Caki2 (cell line): ENCODE results near the gene GPBP1L1. TPM values are rescaled to one million over a fixed set of nuclear protein-coding genes. Genes with fewer than 3 reads are reported as not detected.
"Not testable (repeated sequence)": the region's sequence is repeated elsewhere in the genome, so short reads cannot be mapped to it uniquely, and the experiment has no call there.

ENCODE experiments used
- DNase-seq: peaks from one replicate; pipeline ENCODE4 v3.0.0-alpha.2; 2015; ENCODE audit warnings: low read depth
- in situ Hi-C: cut with HindIII; loops from 2 replicates; pipeline ENCODE4 v1.10.0; 2016; ENCODE audit warnings: low sequenced_read_pairs, low pct_unique_long_range_greater_than_20kb, mixed read lengths
- total RNA-seq: library from RNA; depleted of rRNA; stranded (reverse); fragments of >200 nt; shearing (Covaris generic); gene quantifications from 2 replicates; pipeline ENCODE4 v1.2.3, GENCODE V29; 2014; ENCODE audit warnings: low replicate concordance; rRNA removed

Gene GPBP1L1
- 59.0 and 90.2 TPM in 2 replicates for total RNA-seq

- in situ Hi-C loops, result loop anchor here (25.0 kb wide), 1 partner anchor 126 kb away; the partner anchor contains the start of gene MAST2
- peak; percentile 93 for DNase-seq
Measured at GRCh38 chr1:45686288-45687013, at the start of gene GPBP1L1. Gene GPBP1L1 (minus strand): TSS chr1:45686533. CDS start chr1:45659087, 27,446 bp downstream.

- DNase-seq, result no peak
- in situ Hi-C loops, result no loop called here
Measured at GRCh38 chr1:45730780-45731319, 44.5 kb upstream of the GPBP1L1 start.

GRCh38 chr1:45730075-45730779 is 43.9 kb upstream of the GPBP1L1 start:
- no peak for DNase-seq
- in situ Hi-C loops, result no loop called here

- in situ Hi-C loops, DNase-seq: not testable (repeated sequence)
Measured at GRCh38 chr1:45726007-45726406, 39.7 kb upstream of the GPBP1L1 start.

GRCh38 chr1:45723248-45723930 is 37.1 kb upstream of the GPBP1L1 start:
- no peak for DNase-seq
- in situ Hi-C loops, result no loop called here

GRCh38 chr1:45722809-45723208 is 36.5 kb upstream of the GPBP1L1 start:
- DNase-seq, result no peak
- in situ Hi-C loops, result no loop called here

- DNase-seq, result no peak
- in situ Hi-C loops, result no loop called here
Measured at GRCh38 chr1:45721207-45721606, 34.9 kb upstream of the GPBP1L1 start.

- no peak for DNase-seq
- in situ Hi-C loops, result no loop called here
Measured at GRCh38 chr1:45718289-45718688, 32.0 kb upstream of the GPBP1L1 start.

GRCh38 chr1:45717386-45717785 is 31.1 kb upstream of the GPBP1L1 start:
- in situ Hi-C loops, DNase-seq: not testable (repeated sequence)

- in situ Hi-C loops, result no loop called here
- no peak for DNase-seq
Measured at GRCh38 chr1:45716700-45717099, 30.4 kb upstream of the GPBP1L1 start.

- no peak for DNase-seq
- in situ Hi-C loops, result no loop called here
Measured at GRCh38 chr1:45713711-45714110, 27.4 kb upstream of the GPBP1L1 start.

- DNase-seq, result no peak
- in situ Hi-C loops, result no loop called here
Measured at GRCh38 chr1:45704637-45705036, 18.3 kb upstream of the GPBP1L1 start.

- no peak for DNase-seq
- in situ Hi-C loops, result loop anchor here (25.0 kb wide), 1 partner anchor 117 kb away; the partner anchor contains the start of gene MAST2
Measured at GRCh38 chr1:45694823-45695222, 8.5 kb upstream of the GPBP1L1 start.

- not testable (repeated sequence) for DNase-seq
- in situ Hi-C loops, result loop anchor here (25.0 kb wide), 1 partner anchor 118 kb away; the partner anchor contains the start of gene MAST2
Measured at GRCh38 chr1:45693811-45694210, 7.5 kb upstream of the GPBP1L1 start.

GRCh38 chr1:45687754-45688740 is 1.7 kb upstream of the GPBP1L1 start, which contains the start of gene TMEM69:
Gene TMEM69 (plus strand): TSS chr1:45688181. CDS start chr1:45691069, 2,888 bp downstream.
- in situ Hi-C loops, result loop anchor here (25.0 kb wide), 1 partner anchor 124 kb away; the partner anchor contains the start of gene MAST2
- peak; percentile 89 for DNase-seq

GRCh38 chr1:45687014-45687753 is 851 bp upstream of the GPBP1L1 start:
- DNase-seq, result peak; percentile 98
- in situ Hi-C loops, result loop anchor here (25.0 kb wide), 1 partner anchor 125 kb away; the partner anchor contains the start of gene MAST2

GRCh38 chr1:45686015-45686287 is 382 bp downstream of the GPBP1L1 start:
- in situ Hi-C loops, result loop anchor here (25.0 kb wide), 1 partner anchor 126 kb away; the partner anchor contains the start of gene MAST2

More at GRCh38 chr1:45686015-45686287, 382 bp downstream of the GPBP1L1 start:
- DNase-seq, result no peak
